A673 (cell line): ENCODE measurements around the gene BARX2. TPM values are rescaled to one million over a fixed set of nuclear protein-coding genes. Genes with fewer than 3 reads are reported as not detected.

ENCODE experiments used
- BruUV-seq: library from RNA; stranded (reverse); fragments of 400-500 nt; replicated peaks from 2 replicates; lab custom pipeline; 2021; lab: Mats Ljungman, UMichigan
- CTCF ChIA-PET: fragments of 300-600 bp; sonication (Branson Sonifier 250); formaldehyde crosslinking; loops from one replicate; lab custom pipeline; 2022; ENCODE audit warnings: antibody characterized with exemption; lab: Charles Lee
- POLR2A ChIA-PET: fragments of 300-600 bp; sonication (Branson Sonifier 250); formaldehyde crosslinking; loops from one replicate; lab custom pipeline; 2022; ENCODE audit warnings: antibody characterized with exemption; ENCODE audit not compliant: low non-redundant PET; lab: Charles Lee
- DNase-seq: peaks from one replicate; pipeline ENCODE4 v3.0.0-alpha.2; 2015; ENCODE audit warnings: low spot score
- H3K27ac ChIP-seq: fragments of 200-600 bp; sonication (generic); 2 replicates; pipeline ENCODE4 v1.5.1; 2016; ENCODE audit warnings: mixed run types, low read depth, mild to moderate bottlenecking, mixed read lengths, antibody characterized with exemption, low read length; ENCODE audit not compliant: poor library complexity, severe bottlenecking
- H3K27me3 ChIP-seq: fragments of 200-600 bp; sonication (generic); replicated peaks from 2 replicates; pipeline ENCODE4 v1.6.1; 2017; ENCODE audit warnings: mixed run types, low read depth, mild to moderate bottlenecking, mixed read lengths, antibody characterized with exemption, low read length; ENCODE audit not compliant: insufficient read depth, poor library complexity
- H3K36me3 ChIP-seq: fragments of 200-600 bp; sonication (generic); 2 replicates; pipeline ENCODE4 v1.6.1; 2016; ENCODE audit warnings: mixed run types, mild to moderate bottlenecking, mixed read lengths, antibody characterized with exemption, low read length; ENCODE audit not compliant: insufficient read depth, poor library complexity, severe bottlenecking
- H3K4me1 ChIP-seq: fragments of 200-600 bp; sonication (generic); 2 replicates; pipeline ENCODE4 v1.6.1; 2017; ENCODE audit warnings: mixed run types, mild to moderate bottlenecking, mixed read lengths, antibody characterized with exemption, low read length; ENCODE audit not compliant: insufficient read depth, poor library complexity, severe bottlenecking
- H3K4me3 ChIP-seq: fragments of 200-600 bp; sonication (generic); 2 replicates; pipeline ENCODE4 v1.5.1; 2016; ENCODE audit warnings: low read depth, mixed run types, mild to moderate bottlenecking, mixed read lengths, low read length; ENCODE audit not compliant: poor library complexity, severe bottlenecking
- H3K9me3 ChIP-seq: fragments of 200-600 bp; sonication (generic); 2 replicates; pipeline ENCODE4 v1.6.1; 2016; ENCODE audit warnings: mixed run types, low read depth, mild to moderate bottlenecking, mixed read lengths, antibody characterized with exemption, low read length; ENCODE audit not compliant: poor library complexity, severe bottlenecking
- CTCF ChIP-seq: fragments of 300-800, 200-600 bp; sonication (generic); conservative IDR thresholded peaks from 2 replicates; pipeline ENCODE4 v1.5.1; 2017; ENCODE audit warnings: low read depth, mild to moderate bottlenecking, antibody characterized with exemption, low read length, moderate library complexity, mixed read lengths
- EZH2 ChIP-seq: fragments of 200-600 bp; sonication (generic); IDR thresholded peaks from 2 replicates; pipeline ENCODE4 v1.6.1; 2017; ENCODE audit warnings: borderline replicate concordance, low read depth, mild to moderate bottlenecking, mixed read lengths, antibody characterized with exemption, low read length; ENCODE audit not compliant: poor library complexity, severe bottlenecking
- intact Hi-C: fragments of 100-400 bp; cut with micrococcal nuclease; formaldehyde crosslinking; loops from one replicate; pipeline ENCODE4 v1.10.0; 2022; ENCODE audit not compliant: unreplicated experiment
- total RNA-seq: library from RNA; stranded (reverse); gene quantifications from 2 replicates; pipeline ENCODE4 v1.2.3, GENCODE V29; 2021

Gene BARX2
- total RNA-seq, 1 experiment from 2014 or later: 36.4 TPM

GRCh38 chr11:129445226-129445625 is 69.6 kb downstream of the BARX2 start:
- ChIA-PET CTCF (no interaction called here), POLR2A (no interaction called here)
- Histone ChIP-seq H3K4me3 (no peak overlapping the region), H3K36me3 (peaks cover 43% of the 10 kb centered on the region), H3K9me3 (peaks cover 15% of the 10 kb centered on the region), H3K27ac (no peak overlapping the region), H3K27me3 (no peaks in the 10 kb centered on the region), H3K4me1 (no peaks in the 10 kb centered on the region)
- intact Hi-C loops: no loop called here
- no TSS peak for BruUV-seq
- TF ChIP-seq CTCF: no peak
- TF ChIP-seq EZH2: no peak
- no peak for DNase-seq

- H3K27me3 ChIP-seq: no peaks in the 10 kb centered on the region
- no peak for DNase-seq
- no peaks in the 10 kb centered on the region for H3K4me1 ChIP-seq
- TF ChIP-seq CTCF: no peak
- no peak for TF ChIP-seq EZH2
- BruUV-seq: no TSS peak
- ChIA-PET CTCF (no interaction called here), POLR2A (no interaction called here)
- no peak overlapping the region for H3K27ac ChIP-seq
- H3K9me3 ChIP-seq: peaks cover 15% of the 10 kb centered on the region
- no peak overlapping the region for H3K4me3 ChIP-seq
- peaks cover 40% of the 10 kb centered on the region for H3K36me3 ChIP-seq
- intact Hi-C loops: no loop called here
These were observed 70.9 kb downstream of the BARX2 start for GRCh38 chr11:129446572-129446971.

- Histone ChIP-seq H3K27me3 (no peaks in the 10 kb centered on the region), H3K36me3 (peaks cover 41% of the 10 kb centered on the region), H3K9me3 (peaks cover 15% of the 10 kb centered on the region), H3K4me1 (no peaks in the 10 kb centered on the region), H3K27ac (no peak overlapping the region), H3K4me3 (no peak overlapping the region)
- intact Hi-C loops: no loop called here
- DNase-seq: no peak
- POLR2A ChIA-PET: no interaction called here
- no TSS peak for BruUV-seq
- no peak for TF ChIP-seq EZH2
- TF ChIP-seq CTCF: no peak
- CTCF ChIA-PET: no interaction called here
These were observed 72.1 kb downstream of the BARX2 start for GRCh38 chr11:129447654-129448239.
